ENCODE results near the gene SMIM22. TPM values are rescaled to one million over a fixed set of nuclear protein-coding genes. Genes with fewer than 3 reads are reported as not detected.

SMIM22 gene
- total RNA-seq, 1 experiment from 2014 or later: 3.3 TPM

GRCh38 chr16:4830408-4830807 lies 35.2 kb downstream of the SMIM22 start (continued):
- TF ChIP-seq RAD21 (IDR thresholded peaks at IDR 0.05; ENCODE audit: low read depth) (no peak), EZH2phosphoT487 (IDR thresholded peaks at IDR 0.05; ENCODE audit: borderline replicate concordance) (no peak), ELF1 (IDR thresholded peaks at IDR 0.05; ENCODE audit: borderline replicate concordance, low read depth) (no peak)

- Histone ChIP-seq H3K4me3 (replicated peaks in 1 of 2; ENCODE audit: low read depth in 1 of 2, low read length in 2 of 2) (no peak overlapping the region), H3K4me2 (ENCODE audit: low read length) (no peak overlapping the region), H3K9ac (ENCODE audit: low read length) (no peak overlapping the region), H3K27me3 (ENCODE audit: insufficient read depth, low read length) (no peaks in the 10 kb centered on the region), H3K79me2 (ENCODE audit: insufficient read depth, low read length) (peaks cover 19% of the 10 kb centered on the region), H3K4me1 (ENCODE audit: control insufficient read depth in 1 of 2, insufficient read depth in 2 of 2, low read length in 2 of 2) (no peaks in the 10 kb centered on the region), H2AFZ (ENCODE audit: low read depth, low read length, poor library complexity, severe bottlenecking) (no peak overlapping the region), H3K27ac (ENCODE audit: low read depth, low read length) (no peak overlapping the region), H3K9me3 (ENCODE audit: control insufficient read depth in 1 of 2, insufficient read depth in 1 of 2, low read depth in 1 of 2, low read length in 2 of 2) (no peaks in the 10 kb centered on the region), H3K36me3 (ENCODE audit: control insufficient read depth in 1 of 2, insufficient read depth in 2 of 2, low read length in 2 of 2) (peaks cover 57 to 59% of the 10 kb centered on the region in 2 experiments), H4K20me1 (ENCODE audit: insufficient read depth) (no peaks in the 10 kb centered on the region), H3K9me2 (ENCODE audit: insufficient read depth) (no peaks in the 10 kb centered on the region)
- ChIA-PET POLR2A (no interaction called here), RAD21 (ENCODE audit: low non-redundant PET in 1 of 2, low total read pairs in 2 of 2, uncharacterized antibody in 2 of 2, unreplicated experiment in 2 of 2) (no interaction called here), CTCF (no interaction called here)
- ATAC-seq (no peak), DNase-seq (ENCODE audit: low read depth, low spot score) (no peak)
- intact Hi-C loops (cut with micrococcal nuclease): no loop called here
- no TSS peak for BruUV-seq (replicated peaks)
- no peak for TF ChIP-seq TCF7L2 (IDR thresholded peaks at IDR 0.05; ENCODE audit: borderline replicate concordance, extremely low read depth, insufficient read depth, insufficient read length)
- no peak for TF ChIP-seq CBX3 (IDR thresholded peaks at IDR 0.05; ENCODE audit: low read depth)
- TF ChIP-seq CTCF (IDR thresholded peaks at IDR 0.05 in 2 of 3, conservative IDR thresholded peaks at IDR 0.05 in 1 of 3; ENCODE audit: borderline replicate concordance in 1 of 3, insufficient read depth in 1 of 3, low read depth in 2 of 3, low read length in 2 of 3): no peak
- TF ChIP-seq POLR2A (IDR thresholded peaks at IDR 0.05; ENCODE audit: borderline replicate concordance, extremely low read depth, insufficient read depth, insufficient read length): no peak
- no peak for TF ChIP-seq REST (IDR thresholded peaks at IDR 0.05; ENCODE audit: low read depth)
- TF ChIP-seq ZFX (IDR thresholded peaks at IDR 0.05): no peak
- TF ChIP-seq ATF3 (IDR thresholded peaks at IDR 0.05): no peak
- TF ChIP-seq SRF (IDR thresholded peaks at IDR 0.05; ENCODE audit: low read depth): no peak
- no peak for TF ChIP-seq ZBTB33 (IDR thresholded peaks at IDR 0.05; ENCODE audit: extremely low read depth, insufficient replicate concordance, low read length)
- no peak for TF ChIP-seq JUND (IDR thresholded peaks at IDR 0.05)
- no peak for TF ChIP-seq CEBPB (IDR thresholded peaks at IDR 0.05; ENCODE audit: low read depth)
- no peak for TF ChIP-seq MAX (IDR thresholded peaks at IDR 0.05)
- TF ChIP-seq EZH2phosphoT487 (IDR thresholded peaks at IDR 0.05; ENCODE audit: borderline replicate concordance): no peak
- no peak for TF ChIP-seq POLR2AphosphoS5 (IDR thresholded peaks at IDR 0.05; ENCODE audit: low read depth, low read length)
Observed at GRCh38 chr16:4831616-4832015, 36.4 kb downstream of the SMIM22 start.
